GM18502 (cell line): ENCODE measurements around the gene TGFBR3L.

Experiments used
- ATAC-seq: cut with Tn5 transposase; IDR thresholded peaks from one replicate; pipeline ENCODE4 v1.9.1; 2021; ENCODE audit warnings: mild to moderate bottlenecking; ENCODE audit not compliant: unreplicated experiment, poor library complexity

The TGFBR3L gene

GRCh38 chr19:7914598-7915045 lies at the start of gene TGFBR3L:
TSS of gene TGFBR3L (plus strand) at chr19:7914830.
- ATAC-seq = no peak

- no peak for ATAC-seq
These were observed 49.2 kb upstream of the TGFBR3L start for GRCh38 chr19:7865262-7865911.

- no peak for ATAC-seq
These were observed 48.1 kb upstream of the TGFBR3L start for GRCh38 chr19:7866399-7867091.

- ATAC-seq = no peak
These were observed 47.4 kb upstream of the TGFBR3L start for GRCh38 chr19:7867092-7867844.

DNA sequence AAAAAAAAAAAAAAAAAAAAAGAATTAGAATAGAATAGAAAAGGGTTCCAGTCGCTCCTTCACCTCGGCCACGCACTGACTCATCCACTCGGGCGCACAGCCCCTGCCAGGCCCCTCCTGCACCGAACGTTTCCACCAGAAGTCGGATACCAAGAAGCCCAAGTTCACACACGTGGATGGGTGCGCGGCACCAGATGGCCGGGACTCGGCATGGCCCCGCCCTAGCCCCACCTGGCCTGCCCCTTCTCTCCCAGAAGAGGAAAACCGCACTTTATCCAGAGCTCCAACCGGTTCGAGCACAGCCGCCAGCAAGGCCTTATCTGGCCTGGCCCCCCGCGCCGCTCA lies 46.3 kb upstream of the TGFBR3L start:
- ATAC-seq = no peak

DNA sequence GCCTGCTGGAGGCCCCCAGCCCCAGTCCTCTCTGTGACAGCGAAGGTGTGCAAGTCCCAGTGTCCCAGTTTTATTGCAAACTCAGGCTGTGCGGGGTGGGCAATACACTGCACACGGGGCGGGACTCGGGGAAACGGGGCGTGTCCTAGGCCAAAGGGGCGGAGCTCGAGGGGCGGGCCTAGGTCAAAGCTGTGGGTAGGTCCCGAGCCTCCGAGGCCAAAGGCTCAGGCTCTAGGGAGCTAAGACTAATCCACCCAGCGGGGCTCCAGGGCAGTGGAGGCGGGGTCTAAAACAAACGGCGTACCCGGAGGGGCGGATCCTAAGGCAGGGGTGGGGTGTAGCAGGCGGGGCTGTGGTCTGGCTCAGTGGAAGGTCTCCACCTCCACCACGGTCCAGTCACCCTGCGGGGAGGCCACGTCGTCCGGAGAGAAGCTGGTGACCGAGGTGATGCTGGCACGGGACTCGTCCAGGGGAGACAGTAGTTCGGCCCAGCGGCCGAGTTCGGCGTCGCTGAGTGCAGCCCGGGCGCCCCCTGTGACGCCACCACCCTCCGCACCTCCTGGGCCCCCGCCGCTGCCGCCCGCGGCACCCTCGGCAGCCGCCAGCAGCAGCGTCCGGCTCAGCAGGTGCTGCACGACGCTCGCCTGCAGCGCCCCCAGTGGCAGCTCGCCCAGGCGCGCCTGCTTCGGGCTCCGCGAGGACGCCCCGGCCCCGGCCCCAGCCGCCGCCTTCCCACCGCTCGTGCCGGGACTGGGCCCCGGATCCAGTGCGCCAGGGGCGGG lies 45.8 kb upstream of the TGFBR3L start:
- ATAC-seq = peak; percentile 71

DNA sequence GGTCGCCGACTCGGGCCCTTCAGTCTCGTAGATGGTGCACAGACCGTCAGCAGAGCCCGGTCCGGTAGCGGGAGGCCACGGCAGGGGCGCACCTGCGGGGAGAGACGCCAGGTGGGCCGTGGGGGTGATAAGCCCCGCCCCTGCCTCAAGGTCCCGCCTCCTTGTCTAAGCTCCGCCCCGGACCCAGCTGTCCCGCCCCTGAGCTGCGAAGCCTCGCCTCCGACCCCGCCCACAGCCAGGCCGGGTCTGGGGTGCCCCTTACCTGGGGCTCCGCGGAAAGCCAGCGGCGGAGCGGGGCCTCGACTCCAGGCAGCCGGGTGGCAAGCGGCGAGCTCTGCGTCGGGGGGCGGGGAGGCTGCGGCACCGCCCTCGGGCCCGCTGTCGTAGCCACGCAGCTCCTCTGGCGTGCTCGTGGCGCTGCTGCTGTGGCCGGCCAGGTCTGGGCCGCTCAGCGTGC lies 45.1 kb upstream of the TGFBR3L start:
- ATAC-seq = peak; percentile 61

- no peak for ATAC-seq
These were observed 44.6 kb upstream of the TGFBR3L start for GRCh38 chr19:7869910-7870511.

DNA sequence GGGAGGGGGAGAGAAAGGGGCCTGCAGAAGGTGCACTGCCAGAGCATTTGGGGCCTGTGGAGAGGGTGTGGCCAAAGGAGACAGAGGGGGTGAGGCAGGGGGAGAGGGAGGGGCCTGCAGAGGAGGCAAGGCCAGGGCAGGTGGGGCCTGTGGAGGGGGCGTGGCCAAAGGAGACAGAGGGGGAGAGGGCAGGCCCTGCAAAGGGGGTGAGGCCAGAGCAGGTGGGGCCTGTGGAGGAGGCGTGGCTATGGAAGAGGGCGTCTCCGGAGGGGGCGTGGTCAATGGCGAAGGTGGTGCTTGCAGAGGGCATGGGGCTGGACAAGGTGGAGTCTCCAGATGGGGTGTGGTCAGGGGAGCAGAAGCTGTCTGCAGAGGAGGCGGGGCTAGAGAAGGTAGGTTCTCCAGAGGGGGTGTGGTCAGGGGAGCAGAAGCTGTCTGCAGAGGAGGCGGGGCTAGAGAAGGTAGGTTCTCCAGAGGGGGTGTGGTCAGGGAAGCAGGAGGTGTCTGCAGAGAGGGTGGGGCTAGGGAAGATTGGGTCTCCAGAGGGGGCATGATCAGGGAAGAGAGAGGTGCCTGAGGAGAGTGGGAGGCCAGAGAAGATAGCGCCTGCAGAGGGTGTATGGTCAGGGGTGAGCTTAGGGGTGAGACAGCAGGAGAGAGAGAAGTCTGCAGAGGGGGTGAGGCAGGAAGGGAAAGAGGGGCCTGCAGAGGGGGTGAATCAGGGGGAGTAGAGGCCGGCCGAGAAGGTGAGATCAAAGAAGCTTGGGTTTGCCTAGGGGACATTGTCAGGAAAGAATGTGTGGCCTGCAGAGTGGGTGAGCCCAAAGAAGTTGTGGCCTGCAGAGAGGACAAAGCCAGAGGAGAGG lies 43.8 kb upstream of the TGFBR3L start:
- no peak for ATAC-seq

DNA sequence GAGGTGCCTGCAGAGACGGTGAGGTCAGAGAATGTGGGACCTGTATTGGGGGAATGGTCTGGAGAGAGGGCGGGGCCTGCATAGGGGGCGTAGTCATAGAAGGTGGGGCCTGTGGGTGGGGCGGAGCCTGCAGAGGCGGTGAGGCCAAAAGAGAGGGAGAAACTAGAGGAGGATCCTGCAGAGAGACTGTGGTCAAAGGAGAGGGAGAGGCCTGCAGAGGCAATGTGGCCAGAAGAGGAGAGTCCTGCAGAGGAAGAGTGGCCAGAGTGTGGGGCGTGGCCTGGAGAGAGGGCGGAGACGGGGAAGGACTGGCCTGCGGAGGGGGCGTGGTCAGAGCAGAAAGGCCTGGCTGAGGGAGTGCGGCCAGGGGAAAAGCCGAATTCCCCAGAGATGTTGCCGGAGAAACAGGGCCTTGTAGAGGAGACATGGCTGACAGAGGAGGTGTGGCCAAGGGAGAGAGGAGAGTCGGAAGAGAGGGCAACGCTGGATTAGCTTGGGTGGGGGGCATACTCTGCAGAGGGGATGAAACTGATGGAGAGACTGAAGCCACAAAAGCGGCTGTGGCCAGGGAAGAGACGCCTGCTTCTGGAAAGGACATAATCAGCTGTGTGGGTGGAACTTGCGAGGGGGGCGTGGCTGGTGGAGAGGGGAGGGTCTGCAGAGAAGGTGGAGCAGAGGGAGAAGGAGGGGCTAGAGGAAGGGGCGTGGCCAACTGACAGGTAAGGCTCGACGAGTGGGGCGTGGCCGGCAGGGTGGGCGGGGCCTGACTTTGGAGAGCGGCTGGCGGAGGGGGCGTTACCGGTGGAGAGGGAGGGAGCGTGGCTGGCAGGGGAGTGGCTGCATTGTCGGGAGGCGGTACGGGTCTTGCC lies 43.0 kb upstream of the TGFBR3L start:
- ATAC-seq = no peak

DNA sequence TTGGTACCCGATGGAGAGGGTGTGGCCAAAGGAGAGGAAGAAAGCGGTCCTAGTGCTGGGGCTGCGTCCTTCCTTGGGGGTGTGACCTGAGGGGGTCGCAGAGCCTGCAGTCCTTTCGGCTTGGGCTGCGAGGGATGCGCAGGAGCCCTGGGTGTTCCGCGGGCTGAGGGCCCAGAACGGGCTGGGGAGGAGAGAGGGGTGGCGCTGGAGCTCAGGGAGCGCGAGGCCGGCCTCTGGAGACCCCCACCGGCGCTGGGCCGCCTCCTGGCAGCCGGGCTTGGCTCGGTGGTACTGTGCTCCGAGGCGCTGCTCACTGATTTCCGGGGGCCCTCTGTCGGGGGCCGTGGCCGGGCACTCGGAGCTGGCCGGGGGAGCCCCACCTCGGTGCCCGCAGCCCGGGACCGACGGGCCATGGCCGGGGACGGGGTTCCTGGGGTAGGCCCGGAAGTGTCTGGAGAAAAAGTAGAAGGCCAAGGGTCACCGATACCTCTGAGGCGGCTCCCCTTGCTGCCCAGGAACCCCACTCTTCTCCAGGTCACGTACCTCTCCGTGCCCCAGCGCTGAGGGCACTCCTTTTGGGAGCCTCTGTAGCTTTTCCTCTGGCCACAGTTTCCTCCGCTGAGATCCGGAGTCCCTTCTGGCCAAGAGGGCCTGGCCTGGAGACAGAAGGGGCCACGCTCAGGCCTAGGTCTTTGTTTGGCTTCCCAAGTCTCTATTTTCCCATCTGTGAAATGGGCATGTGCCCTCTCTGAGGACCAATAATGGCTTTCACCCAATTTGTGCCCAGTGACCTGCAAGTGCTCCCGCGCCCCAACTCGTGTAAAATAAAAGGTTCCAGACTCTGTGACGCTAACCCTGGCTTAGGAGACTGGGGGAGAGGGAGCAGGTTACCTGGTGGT lies 42.1 kb upstream of the TGFBR3L start:
- ATAC-seq = no peak

DNA sequence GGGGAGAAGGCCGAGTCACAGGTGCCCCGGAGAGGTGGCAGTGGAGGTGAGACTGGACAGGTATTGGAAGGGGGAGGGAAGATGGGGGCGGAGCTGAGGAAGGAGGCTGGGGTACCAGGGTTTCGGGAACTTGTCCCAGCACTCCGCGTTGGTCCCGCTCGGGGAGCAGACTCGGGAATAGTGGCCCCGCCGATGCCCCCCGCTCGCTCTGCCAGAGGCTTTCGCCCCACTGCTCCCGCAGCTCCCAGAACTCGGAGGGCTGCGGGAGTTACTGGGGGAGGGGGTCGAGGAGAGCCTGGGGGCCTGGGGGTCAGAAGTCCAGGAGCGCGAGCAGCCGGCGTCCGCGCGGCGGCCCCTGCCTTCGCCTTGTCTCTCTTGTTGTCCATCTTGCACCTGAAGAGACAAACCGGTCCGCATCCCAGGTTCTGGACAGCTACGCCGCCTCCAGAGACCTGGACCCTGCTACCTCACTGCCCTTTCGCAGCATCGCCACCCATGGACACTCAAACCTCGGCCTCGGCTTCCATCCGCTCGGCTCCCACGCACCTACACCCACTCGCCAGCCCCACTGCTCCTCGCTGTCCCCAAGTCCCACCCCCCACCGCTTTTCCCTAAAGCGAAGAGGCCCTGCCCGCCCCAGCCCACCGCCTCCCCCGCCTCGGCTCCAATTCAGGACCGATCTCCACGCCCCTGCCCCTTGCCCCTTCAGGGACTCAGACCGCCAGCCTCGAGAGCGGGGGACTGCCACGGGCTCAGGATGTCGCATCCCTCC lies 41.1 kb upstream of the TGFBR3L start:
- no peak for ATAC-seq

GRCh38 chr19:7874076-7874896 lies 40.3 kb upstream of the TGFBR3L start, which contains the start of gene PRR36:
TSS of gene PRR36 (minus strand) at chr19:7874390. CDS start at chr19:7873689, 701 bp downstream.
- ATAC-seq = no peak

DNA sequence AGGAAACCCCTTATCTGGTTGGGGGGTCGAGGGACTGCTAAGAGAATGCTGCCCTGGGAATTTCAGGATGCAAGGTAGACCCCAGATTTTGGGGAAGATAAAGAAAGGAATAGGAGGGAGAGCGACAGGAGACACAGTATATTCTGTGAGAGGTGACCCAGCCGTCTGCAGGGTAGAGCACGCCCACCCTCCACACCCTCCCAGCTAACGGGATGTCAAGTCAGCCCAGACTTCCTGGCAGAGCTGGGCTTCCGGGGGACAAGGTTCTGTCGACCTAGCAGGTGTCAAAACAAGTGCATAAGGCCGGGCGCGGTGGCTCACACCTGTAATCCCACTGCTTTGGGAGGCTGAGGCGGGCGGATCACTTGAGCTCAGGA lies 39.7 kb upstream of the TGFBR3L start:
- no peak for ATAC-seq

DNA sequence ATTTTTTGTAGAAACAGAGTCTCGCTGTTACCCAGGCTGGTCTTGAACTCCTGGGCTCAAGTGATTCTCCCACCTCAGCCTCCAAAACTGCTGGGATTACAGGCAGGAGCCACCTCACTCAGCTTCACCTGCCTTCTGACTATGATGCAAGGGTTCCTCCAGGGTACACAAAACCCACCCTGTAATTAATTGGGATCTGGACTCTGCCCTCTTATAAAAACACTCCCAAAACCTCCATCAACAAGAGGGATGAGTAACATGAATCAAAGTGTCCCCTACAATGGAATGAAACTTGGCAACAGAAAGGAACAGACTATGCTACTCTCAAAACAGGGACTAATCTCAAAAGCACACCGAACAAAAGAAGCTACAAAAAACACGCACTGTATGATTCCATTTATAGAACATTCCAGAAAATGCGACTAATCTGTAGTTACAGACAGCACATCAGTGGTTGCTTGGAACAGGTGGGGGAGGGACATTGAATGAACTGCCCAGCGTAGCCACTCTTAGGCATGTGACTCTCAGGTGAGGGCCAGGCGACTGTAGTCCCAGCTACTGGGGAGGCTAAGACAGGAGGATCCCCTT lies 37.3 kb upstream of the TGFBR3L start:
- no peak for ATAC-seq
